ENCODE data around the gene CIROP. TPM values are rescaled to one million over a fixed set of nuclear protein-coding genes. Genes with fewer than 3 reads are reported as not detected.
A peak's percentile ranks its signal among the peaks of the same experiment; 100 is the strongest.

Gene CIROP
- total and polyA plus RNA-seq, 9 of the 15 experiments (the other 6 are each of a cell fraction or from before 2014, with no cell fraction given) = not detected

DNA sequence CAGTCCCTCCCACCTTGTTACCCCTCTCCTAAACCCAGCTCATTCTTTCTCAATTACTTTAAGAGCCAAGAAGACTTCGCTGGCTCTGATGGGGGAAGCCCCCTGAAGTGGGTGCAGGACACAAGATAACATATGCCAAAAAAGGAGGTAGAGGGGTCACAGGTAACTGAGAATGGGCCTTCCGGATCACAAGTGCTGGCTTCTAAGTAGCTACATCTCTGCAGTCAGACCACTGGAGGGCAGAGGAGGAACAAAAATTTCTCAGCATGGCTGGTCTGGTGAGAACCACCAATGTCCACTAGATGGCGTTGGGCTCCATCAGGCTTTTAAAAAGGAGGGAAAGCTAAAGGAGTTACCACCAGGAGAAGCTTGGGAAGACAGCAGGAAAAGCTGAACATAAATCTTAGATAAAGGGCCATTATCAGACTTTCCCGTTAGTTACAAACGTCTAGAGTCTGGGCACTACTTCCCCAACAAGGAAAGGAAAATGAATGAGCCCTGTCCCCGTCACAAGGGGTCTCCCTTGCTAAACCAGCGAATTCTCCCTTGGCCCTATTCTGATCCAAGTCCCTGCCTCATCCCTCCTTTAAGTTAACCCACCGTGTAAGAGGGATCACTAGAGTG is 35.9 kb downstream of the CIROP start (continued):
- TF ChIP-seq KLF6 (CRISPR knock-in tag; IDR thresholded peaks at IDR 0.05; ENCODE audit: borderline replicate concordance) (no peak), ZNF695 (CRISPR knock-in tag; IDR thresholded peaks at IDR 0.05) (no peak), NRF1 (conservative IDR thresholded peaks at IDR 0.05 in 1 of 2, IDR thresholded peaks at IDR 0.05 in 1 of 2) (no peak), ZNF134 (CRISPR knock-in tag; conservative IDR thresholded peaks at IDR 0.05) (no peak), FUS (optimal IDR thresholded peaks at IDR 0.05; ENCODE audit: low read depth, low read length) (no peak), PHF20 (IDR thresholded peaks at IDR 0.05; ENCODE audit: partially characterized antibody) (no peak), ZNF143 (CRISPR knock-in tag; IDR thresholded peaks at IDR 0.05) (no peak), IRF2 (CRISPR knock-in tag; IDR thresholded peaks at IDR 0.05) (no peak), ZNF699 (CRISPR knock-in tag; IDR thresholded peaks at IDR 0.05; ENCODE audit: insufficient replicate concordance) (no peak), ZNF3 (CRISPR knock-in tag; IDR thresholded peaks at IDR 0.05) (no peak), FOXA3 (CRISPR knock-in tag; conservative IDR thresholded peaks at IDR 0.05 in 1 of 2, IDR thresholded peaks at IDR 0.05 in 1 of 2) (no peak), HDGF (IDR thresholded peaks at IDR 0.05) (no peak), MAFK (IDR thresholded peaks at IDR 0.05; ENCODE audit: low read length) (no peak), ETS2 (tag; IDR thresholded peaks at IDR 0.05; ENCODE audit: borderline replicate concordance, poor library complexity, severe bottlenecking) (no peak), SMARCC2 (IDR thresholded peaks at IDR 0.05; ENCODE audit: low read depth) (no peak), ZBED1 (IDR thresholded peaks at IDR 0.05) (no peak), ZNF584 (CRISPR knock-in tag; IDR thresholded peaks at IDR 0.05; ENCODE audit: low read depth) (no peak), ZNF12 (CRISPR knock-in tag; IDR thresholded peaks at IDR 0.05) (no peak), MAZ (CRISPR knock-in tag; conservative IDR thresholded peaks at IDR 0.05 in 1 of 2, IDR thresholded peaks at IDR 0.05 in 1 of 2) (peak in 1 of 2 experiments; percentile 61; a peak in 1 of 4 replicates), SMARCE1 (IDR thresholded peaks at IDR 0.05) (no peak)
- TF ChIP-seq, protein P1, sequence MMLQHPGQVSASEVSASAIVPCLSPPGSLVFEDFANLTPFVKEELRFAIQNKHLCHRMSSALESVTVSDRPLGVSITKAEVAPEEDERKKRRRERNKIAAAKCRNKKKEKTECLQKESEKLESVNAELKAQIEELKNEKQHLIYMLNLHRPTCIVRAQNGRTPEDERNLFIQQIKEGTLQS (IDR thresholded peaks at IDR 0.05) = no peak
- TF ChIP-seq, protein P1 (CRISPR knock-in tag; conservative IDR thresholded peaks at IDR 0.05) = peak; percentile 69; the same call in 1 of the 2 replicates
- TF ChIP-seq, protein P2, sequence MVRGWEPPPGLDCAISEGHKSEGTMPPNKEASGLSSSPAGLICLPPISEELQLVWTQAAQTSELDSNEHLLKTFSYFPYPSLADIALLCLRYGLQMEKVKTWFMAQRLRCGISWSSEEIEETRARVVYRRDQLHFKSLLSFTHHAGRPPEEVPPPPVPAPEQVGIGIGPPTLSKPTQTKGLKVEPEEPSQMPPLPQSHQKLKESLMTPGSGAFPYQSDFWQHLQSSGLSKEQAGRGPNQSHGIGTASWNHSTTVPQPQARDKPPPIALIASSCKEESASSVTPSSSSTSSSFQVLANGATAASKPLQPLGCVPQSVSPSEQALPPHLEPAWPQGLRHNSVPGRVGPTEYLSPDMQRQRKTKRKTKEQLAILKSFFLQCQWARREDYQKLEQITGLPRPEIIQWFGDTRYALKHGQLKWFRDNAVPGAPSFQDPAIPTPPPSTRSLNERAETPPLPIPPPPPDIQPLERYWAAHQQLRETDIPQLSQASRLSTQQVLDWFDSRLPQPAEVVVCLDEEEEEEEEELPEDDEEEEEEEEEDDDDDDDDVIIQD (CRISPR knock-in tag; IDR thresholded peaks at IDR 0.05) = no peak
- TF ChIP-seq, protein P3, sequence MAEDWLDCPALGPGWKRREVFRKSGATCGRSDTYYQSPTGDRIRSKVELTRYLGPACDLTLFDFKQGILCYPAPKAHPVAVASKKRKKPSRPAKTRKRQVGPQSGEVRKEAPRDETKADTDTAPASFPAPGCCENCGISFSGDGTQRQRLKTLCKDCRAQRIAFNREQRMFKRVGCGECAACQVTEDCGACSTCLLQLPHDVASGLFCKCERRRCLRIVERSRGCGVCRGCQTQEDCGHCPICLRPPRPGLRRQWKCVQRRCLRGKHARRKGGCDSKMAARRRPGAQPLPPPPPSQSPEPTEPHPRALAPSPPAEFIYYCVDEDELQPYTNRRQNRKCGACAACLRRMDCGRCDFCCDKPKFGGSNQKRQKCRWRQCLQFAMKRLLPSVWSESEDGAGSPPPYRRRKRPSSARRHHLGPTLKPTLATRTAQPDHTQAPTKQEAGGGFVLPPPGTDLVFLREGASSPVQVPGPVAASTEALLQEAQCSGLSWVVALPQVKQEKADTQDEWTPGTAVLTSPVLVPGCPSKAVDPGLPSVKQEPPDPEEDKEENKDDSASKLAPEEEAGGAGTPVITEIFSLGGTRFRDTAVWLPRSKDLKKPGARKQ (CRISPR knock-in tag; IDR thresholded peaks at IDR 0.05) = no peak
- TF ChIP-seq, protein P4, sequence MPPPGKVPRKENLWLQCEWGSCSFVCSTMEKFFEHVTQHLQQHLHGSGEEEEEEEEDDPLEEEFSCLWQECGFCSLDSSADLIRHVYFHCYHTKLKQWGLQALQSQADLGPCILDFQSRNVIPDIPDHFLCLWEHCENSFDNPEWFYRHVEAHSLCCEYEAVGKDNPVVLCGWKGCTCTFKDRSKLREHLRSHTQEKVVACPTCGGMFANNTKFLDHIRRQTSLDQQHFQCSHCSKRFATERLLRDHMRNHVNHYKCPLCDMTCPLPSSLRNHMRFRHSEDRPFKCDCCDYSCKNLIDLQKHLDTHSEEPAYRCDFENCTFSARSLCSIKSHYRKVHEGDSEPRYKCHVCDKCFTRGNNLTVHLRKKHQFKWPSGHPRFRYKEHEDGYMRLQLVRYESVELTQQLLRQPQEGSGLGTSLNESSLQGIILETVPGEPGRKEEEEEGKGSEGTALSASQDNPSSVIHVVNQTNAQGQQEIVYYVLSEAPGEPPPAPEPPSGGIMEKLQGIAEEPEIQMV (tag; conservative IDR thresholded peaks at IDR 0.05; ENCODE audit: low read depth) = no peak

Data from K562 (cell line).